Trophoblast cell (in vitro differentiated cells and primary cell): ENCODE measurements around the gene ATXN1.
"Not testable (repeated sequence)": the region's sequence is repeated elsewhere in the genome, so short reads cannot be mapped to it uniquely, and the experiment has no call there.

Experiments
- DNase-seq, 2 donors: peaks; one replicate each; pipeline ENCODE4 v3.0.0-alpha.2; 2016
- H2AFZ ChIP-seq: 2 replicates; pipeline ENCODE4 v1.6.1; 2013; ENCODE audit warnings: low read length, moderate library complexity, mild to moderate bottlenecking; ENCODE audit not compliant: insufficient read depth, poor library complexity
- H2AK5ac ChIP-seq: 2 replicates; pipeline ENCODE4 v1.6.1; 2013; ENCODE audit warnings: mild to moderate bottlenecking, low read length
- H2BK120ac ChIP-seq: 2 replicates; pipeline ENCODE4 v1.6.1; 2013; ENCODE audit warnings: low read length, mild to moderate bottlenecking, moderate library complexity; ENCODE audit not compliant: insufficient read depth, poor library complexity
- H2BK12ac ChIP-seq: 2 replicates; pipeline ENCODE4 v1.6.1; 2013; ENCODE audit warnings: mild to moderate bottlenecking, low read length, moderate library complexity
- H2BK5ac ChIP-seq: 2 replicates; pipeline ENCODE4 v1.6.1; 2013; ENCODE audit warnings: low read length, low read depth, moderate library complexity, mild to moderate bottlenecking; ENCODE audit not compliant: poor library complexity
- H3K14ac ChIP-seq: 2 replicates; pipeline ENCODE4 v1.6.1; 2013; ENCODE audit warnings: mild to moderate bottlenecking, low read length
- H3K18ac ChIP-seq: 2 replicates; pipeline ENCODE4 v1.6.1; 2013; ENCODE audit warnings: mild to moderate bottlenecking, low read length
- H3K23ac ChIP-seq: 2 replicates; pipeline ENCODE4 v1.6.1; 2013; ENCODE audit warnings: low read length
- H3K27ac ChIP-seq: 2 replicates; pipeline ENCODE4 v1.5.1; 2013; ENCODE audit warnings: low read depth, mild to moderate bottlenecking, inconsistent platforms, low read length, moderate library complexity
- H3K27me3 ChIP-seq: 2 replicates; pipeline ENCODE4 v1.6.1; 2013; ENCODE audit warnings: inconsistent platforms, mild to moderate bottlenecking, low read length, moderate library complexity; ENCODE audit not compliant: insufficient read depth
- H3K36me3 ChIP-seq, 2 experiments: 1 replicate in 1 of 2; 2 replicates in 1 of 2; pipeline ENCODE4 v1.6.1; 2013; ENCODE audit warnings: low read length in 2 of 2, mild to moderate bottlenecking in 2 of 2, moderate library complexity in 1 of 2; ENCODE audit not compliant: insufficient read depth in 2 of 2, control insufficient read depth in 1 of 2
- H3K4ac ChIP-seq: 2 replicates; pipeline ENCODE4 v1.6.1; 2013; ENCODE audit warnings: low read depth, mild to moderate bottlenecking, low read length, moderate library complexity
- H3K4me1 ChIP-seq, 2 experiments: 1 replicate in 1 of 2; 2 replicates in 1 of 2; pipeline ENCODE4 v1.6.1; 2013; ENCODE audit warnings: low read length in 2 of 2, mild to moderate bottlenecking in 2 of 2, moderate library complexity in 1 of 2; ENCODE audit not compliant: insufficient read depth in 2 of 2, control insufficient read depth in 1 of 2
- H3K4me2 ChIP-seq: 2 replicates; pipeline ENCODE4 v1.6.1; 2013; ENCODE audit warnings: inconsistent platforms, mild to moderate bottlenecking, low read length, moderate library complexity
- H3K4me3 ChIP-seq: 2 replicates; pipeline ENCODE4 v1.5.1; 2013; ENCODE audit warnings: mild to moderate bottlenecking, low read depth, low read length, inconsistent platforms
- H3K79me1 ChIP-seq: one replicate; pipeline ENCODE4 v1.6.1; 2013; ENCODE audit warnings: low read length
- H3K79me2 ChIP-seq: 2 replicates; pipeline ENCODE4 v1.6.1; 2013; ENCODE audit warnings: low read length, mild to moderate bottlenecking; ENCODE audit not compliant: control insufficient read depth, insufficient read depth, poor library complexity
- H3K9ac ChIP-seq: 2 replicates; pipeline ENCODE4 v1.6.1; 2013; ENCODE audit warnings: mild to moderate bottlenecking, low read length
- H3K9me3 ChIP-seq: 2 replicates; pipeline ENCODE4 v1.6.1; 2013; ENCODE audit warnings: low read depth, mild to moderate bottlenecking, control low read depth, inconsistent platforms, low read length; ENCODE audit not compliant: insufficient read depth
- H4K12ac ChIP-seq: 2 replicates; pipeline ENCODE4 v1.6.1; 2013; ENCODE audit warnings: low read depth, mild to moderate bottlenecking, low read length, moderate library complexity
- H4K8ac ChIP-seq: 2 replicates; pipeline ENCODE4 v1.6.1; 2013; ENCODE audit warnings: low read depth, mild to moderate bottlenecking, low read length, moderate library complexity
- H4K91ac ChIP-seq: one replicate; pipeline ENCODE4 v1.6.1; 2013; ENCODE audit warnings: low read depth, mild to moderate bottlenecking, low read length, moderate library complexity
- WGBS: extraction: QIAGEN DNeasy Blood & Tissue Kit; methylation state at CpG from one replicate; pipeline ENCODE4 v1.1.7; 2013; ENCODE audit warnings: missing lambda C conversion rate; ENCODE audit not compliant: insufficient read length, insufficient coverage; ENCODE audit errors: extremely low coverage; 5-methylcytosine and 5-hydroxymethylcytosine counted together

The ATXN1 gene

DNA sequence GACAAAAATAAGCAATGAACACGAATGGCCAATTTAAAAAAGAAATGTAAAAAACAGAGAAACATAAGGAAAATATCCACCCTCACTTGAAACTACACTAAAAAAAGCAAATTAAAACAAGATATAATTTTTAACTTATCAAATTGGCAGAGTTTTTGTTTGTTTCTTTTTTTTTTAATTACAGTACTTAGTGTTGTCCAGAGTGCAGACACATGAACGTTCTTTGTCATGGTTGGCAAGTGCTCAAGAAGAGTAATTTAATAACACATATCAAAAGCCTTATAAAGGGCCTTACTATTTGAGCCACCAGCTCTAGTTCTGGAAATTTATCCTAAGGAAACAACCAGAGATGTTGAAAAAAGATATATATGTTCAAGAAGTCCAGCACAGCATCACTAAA is 142.3 kb downstream of the ATXN1 start:
- Histone ChIP-seq H3K4me3 (no peak overlapping the region), H4K8ac (no peak overlapping the region), H3K9ac (no peak overlapping the region), H3K4me2 (no peak overlapping the region), H2BK12ac (no peak overlapping the region), H3K79me2 (no peaks in the 10 kb centered on the region), H2BK120ac (no peak overlapping the region), H4K12ac (no peak overlapping the region), H3K4ac (no peak overlapping the region), H3K36me3 (no peaks in the 10 kb centered on the region), H2AK5ac (no peak overlapping the region), H3K4me1 (no peaks in the 10 kb centered on the region), H2AFZ (no peak overlapping the region), H3K27me3 (no peaks in the 10 kb centered on the region), H3K27ac (no peak overlapping the region), H2BK5ac (no peak overlapping the region), H3K79me1 (no peaks in the 10 kb centered on the region), H4K91ac (no peak overlapping the region), H3K23ac (no peak overlapping the region), H3K18ac (no peak overlapping the region), H3K9me3 (no peaks in the 10 kb centered on the region), H3K14ac (no peak overlapping the region)
- no CpG with 5 or more reads among the region's 2 CpGs for WGBS
- DNase-seq: no peak

DNA sequence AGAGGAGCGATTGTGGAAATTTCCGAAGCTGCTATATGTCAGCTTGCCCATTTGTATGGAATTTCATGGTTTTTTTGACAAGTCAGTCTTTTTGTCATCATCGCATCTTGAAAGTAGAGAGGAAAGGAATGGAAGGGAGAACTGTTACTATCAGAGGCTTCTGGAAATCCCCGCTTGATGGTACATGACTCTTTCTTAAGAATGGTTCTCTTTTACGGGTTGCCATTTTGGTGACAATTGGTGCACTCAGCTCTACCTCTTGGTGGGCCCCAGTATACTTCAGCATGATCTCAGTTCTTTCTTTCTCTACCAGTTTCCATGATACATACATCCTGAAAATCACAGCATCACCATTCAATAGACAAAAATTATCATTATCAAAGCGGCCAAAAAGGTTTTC is 146.0 kb downstream of the ATXN1 start:
- not testable (repeated sequence) for H2BK12ac ChIP-seq, H3K9ac ChIP-seq, H3K18ac ChIP-seq, H3K4me3 ChIP-seq, H4K8ac ChIP-seq, H2BK120ac ChIP-seq, H3K79me2 ChIP-seq, H3K9me3 ChIP-seq, DNase-seq, H2BK5ac ChIP-seq, H3K14ac ChIP-seq, H3K4me1 ChIP-seq, H3K36me3 ChIP-seq, H3K4ac ChIP-seq, H3K79me1 ChIP-seq, H4K12ac ChIP-seq, H3K27me3 ChIP-seq, H3K27ac ChIP-seq, H3K23ac ChIP-seq, H4K91ac ChIP-seq, H2AK5ac ChIP-seq, H3K4me2 ChIP-seq, H2AFZ ChIP-seq
- no CpG with 5 or more reads among the region's 6 CpGs for WGBS

DNA sequence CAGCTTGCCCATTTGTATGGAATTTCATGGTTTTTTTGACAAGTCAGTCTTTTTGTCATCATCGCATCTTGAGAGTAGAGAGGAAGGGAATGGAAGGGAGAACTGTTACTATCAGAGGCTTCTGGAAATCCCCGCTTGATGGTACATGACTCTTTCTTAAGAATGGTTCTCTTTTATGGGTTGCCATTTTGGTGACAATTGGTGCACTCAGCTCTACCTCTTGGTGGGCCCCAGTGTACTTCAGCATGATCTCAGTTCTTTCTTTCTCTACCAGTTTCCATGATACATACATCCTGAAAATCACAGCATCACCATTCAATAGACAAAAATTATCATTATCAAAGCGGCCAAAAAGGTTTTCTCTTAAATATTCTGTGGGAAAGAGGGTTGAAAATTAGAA is 147.1 kb downstream of the ATXN1 start:
- H2AK5ac ChIP-seq, H2BK12ac ChIP-seq, H3K9ac ChIP-seq, DNase-seq, H3K23ac ChIP-seq, H3K18ac ChIP-seq, H3K4ac ChIP-seq, H4K8ac ChIP-seq, H4K12ac ChIP-seq, H3K27ac ChIP-seq, H3K36me3 ChIP-seq, H3K4me2 ChIP-seq, H2BK5ac ChIP-seq, H3K79me2 ChIP-seq, H3K9me3 ChIP-seq, H2BK120ac ChIP-seq, H3K14ac ChIP-seq, H4K91ac ChIP-seq, H3K79me1 ChIP-seq, H3K4me3 ChIP-seq, H3K4me1 ChIP-seq, H2AFZ ChIP-seq, H3K27me3 ChIP-seq: not testable (repeated sequence)
- WGBS: no CpG with 5 or more reads among the region's 3 CpGs

DNA sequence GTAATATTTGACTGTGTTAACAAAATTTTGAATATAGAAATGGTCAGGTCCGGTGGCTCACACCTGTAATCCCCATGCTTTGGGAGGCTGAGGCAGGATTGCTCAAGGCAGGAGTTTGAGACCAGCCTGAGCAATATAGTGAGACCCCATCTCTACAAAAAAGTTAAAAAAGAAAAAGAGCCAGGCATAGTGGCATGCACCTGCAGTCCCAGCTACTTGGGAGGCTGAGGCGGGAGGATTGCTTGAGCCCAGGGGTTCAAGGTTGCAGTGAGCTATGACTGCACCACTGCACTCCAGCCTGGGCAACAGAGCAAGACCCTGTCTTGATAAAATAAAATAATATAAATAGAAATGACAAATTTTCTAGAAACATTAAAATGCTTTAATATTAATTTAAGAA is 147.8 kb downstream of the ATXN1 start:
- H4K8ac ChIP-seq, H2BK5ac ChIP-seq, H4K12ac ChIP-seq, H3K4me1 ChIP-seq, H3K9ac ChIP-seq, H3K23ac ChIP-seq, H4K91ac ChIP-seq, H3K4me3 ChIP-seq, H3K79me2 ChIP-seq, H3K14ac ChIP-seq, H2AK5ac ChIP-seq, H2BK120ac ChIP-seq, H2BK12ac ChIP-seq, H3K4ac ChIP-seq, H3K27me3 ChIP-seq, H3K79me1 ChIP-seq, DNase-seq, H3K18ac ChIP-seq, H2AFZ ChIP-seq, H3K4me2 ChIP-seq, H3K27ac ChIP-seq, H3K9me3 ChIP-seq, H3K36me3 ChIP-seq: not testable (repeated sequence)
- WGBS: no CpG with 5 or more reads among the region's 2 CpGs
